GM21367 (cell line): Measurements from ENCODE around the gene CHMP4B.

Source experiments
- ATAC-seq: cut with Tn5 transposase; IDR thresholded peaks from one replicate; pipeline ENCODE4 v1.9.1; 2021; ENCODE audit not compliant: unreplicated experiment

CHMP4B gene

DNA sequence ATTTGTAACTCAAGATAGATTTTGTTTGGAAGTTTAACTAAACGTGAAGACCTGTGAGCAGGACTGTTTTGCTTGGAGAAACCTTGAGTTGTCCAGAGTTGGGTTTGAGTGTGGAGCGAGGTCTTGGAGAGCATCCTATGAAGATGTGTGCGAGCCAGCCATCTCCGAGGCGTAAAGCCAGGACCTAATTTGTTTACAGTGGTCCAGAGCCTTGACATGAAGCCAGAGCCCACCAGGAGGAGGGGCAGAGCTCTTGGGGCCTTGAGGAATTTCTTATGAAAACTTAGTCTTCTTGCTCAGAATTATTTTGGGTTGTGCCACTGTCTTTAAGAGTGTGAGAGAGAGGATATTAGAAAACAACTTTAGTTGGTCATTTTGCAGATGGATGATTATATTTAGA lies 6.3 kb downstream of the CHMP4B start:
- ATAC-seq, result no peak

DNA sequence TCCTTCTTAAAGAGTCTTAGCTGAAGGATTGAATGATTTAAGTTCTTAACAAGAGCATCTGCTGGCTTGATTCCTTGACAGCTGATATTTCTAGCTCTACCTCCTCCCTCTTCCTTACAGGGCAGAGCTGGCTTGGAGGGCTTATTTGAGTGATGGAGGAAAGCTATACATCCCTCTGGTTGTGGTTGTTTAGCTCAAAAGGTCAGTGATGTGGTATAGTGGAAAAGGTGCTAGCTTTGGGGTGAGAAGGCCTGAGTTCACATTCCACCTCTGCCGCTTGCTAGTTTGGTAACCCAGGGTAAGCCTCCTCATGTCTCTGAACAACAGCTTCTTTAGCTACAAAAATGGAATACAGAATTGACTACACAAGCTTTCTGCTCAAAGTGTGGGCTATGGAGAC lies 8.3 kb downstream of the CHMP4B start:
- no peak for ATAC-seq

DNA sequence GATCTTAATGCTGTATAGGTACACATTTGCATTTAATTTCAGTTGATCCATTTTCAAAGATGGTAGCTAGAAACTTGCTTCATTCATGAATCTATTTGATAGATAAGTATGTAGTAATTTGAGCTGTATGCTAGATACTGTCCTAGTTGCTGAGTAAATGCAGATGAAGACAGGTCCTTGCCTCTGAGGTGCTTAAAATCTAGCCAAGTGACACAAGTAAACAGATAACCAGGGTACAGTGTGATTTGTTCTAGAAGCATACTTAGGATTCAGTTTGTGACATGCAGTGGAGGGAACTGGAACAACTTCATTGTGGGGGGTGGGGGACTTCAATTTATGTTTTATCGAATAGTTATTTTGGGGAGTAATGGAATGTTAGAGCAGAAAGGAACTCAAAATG lies 9.2 kb downstream of the CHMP4B start:
- ATAC-seq, result no peak

DNA sequence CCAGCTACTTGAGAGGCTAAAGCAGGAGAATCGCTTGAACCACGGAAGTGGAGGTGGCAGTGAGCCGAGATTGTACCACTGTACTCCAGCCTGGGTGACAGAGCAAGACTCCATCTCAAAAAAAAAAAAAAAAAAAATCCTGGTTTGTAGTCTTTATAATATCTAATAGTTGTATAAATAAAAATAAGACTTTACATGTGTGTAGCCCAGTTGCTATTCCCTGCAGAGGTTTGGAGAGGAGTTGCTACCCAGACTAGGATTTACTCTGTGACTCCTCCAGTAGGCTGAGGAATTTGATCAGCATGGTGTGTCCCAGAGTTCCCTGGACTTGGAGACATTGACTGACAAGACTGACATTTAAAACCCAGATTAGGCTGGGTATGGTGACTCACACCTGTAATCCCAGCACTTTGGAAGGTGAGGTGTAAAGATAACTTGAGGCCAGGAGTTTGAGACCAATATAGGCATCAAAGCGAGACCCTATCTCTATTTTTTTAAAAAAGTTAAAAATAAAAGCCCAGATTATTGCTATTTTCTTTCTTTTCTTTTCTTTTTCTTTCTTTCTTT lies 10.2 kb downstream of the CHMP4B start:
- no peak for ATAC-seq

DNA sequence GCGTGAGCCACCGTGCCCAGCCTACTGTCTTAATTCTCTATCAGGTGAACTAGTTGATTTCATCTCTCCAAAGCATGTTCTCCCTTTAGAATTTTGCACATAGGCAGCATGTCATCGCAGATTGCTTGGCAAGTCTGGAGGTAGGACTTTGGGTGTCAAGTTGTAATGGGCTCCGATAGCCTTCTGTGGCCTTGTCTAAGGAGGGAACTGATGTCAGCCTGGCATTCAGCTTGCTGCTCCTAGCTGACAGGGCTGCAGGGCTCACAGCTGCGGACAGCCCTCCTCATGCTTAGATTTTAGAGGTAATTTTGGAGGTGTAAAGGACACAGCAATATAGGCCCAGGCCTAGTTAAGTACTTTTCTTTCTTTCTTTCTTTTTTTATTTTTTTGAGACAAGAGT lies 11.3 kb downstream of the CHMP4B start:
- no peak for ATAC-seq

DNA sequence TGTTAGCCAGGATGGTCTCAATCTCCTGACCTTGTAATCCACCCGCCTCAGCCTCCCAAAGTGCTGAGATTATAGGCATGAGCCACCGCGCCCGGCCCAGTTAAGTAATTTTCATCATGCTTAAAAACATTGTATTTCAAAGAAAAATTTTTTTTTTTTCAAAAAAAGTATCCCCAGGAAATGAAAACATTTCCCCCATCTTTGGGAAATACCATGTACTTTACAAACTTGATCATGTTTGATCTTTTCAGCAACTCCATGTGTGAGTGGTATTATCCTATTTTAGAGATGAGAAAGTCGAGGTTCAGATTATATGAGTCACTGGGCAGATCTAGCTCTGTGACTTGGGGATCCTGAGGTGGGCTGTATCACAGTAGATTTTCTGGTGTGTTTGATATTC lies 11.8 kb downstream of the CHMP4B start:
- ATAC-seq, result no peak

DNA sequence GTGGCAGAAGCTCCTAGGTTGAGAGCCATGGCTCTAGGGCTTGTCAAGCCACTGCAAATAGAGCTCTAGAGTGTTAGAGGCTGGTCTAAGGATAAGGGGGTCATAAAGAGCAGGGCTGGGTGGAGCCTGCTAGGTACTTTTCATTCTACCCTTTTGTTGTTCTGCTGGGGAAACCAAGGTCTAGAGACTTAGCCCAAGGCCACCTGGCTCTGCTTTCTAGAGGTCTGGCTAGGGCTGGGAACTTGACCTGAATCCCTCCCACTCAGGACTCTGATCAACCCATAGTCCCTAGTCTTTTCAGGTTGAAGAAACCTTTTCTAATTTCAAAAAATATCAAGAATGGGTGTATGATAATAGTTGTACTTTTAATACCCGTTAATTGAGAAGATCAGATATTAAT lies 13.7 kb downstream of the CHMP4B start:
- ATAC-seq, result no peak

DNA sequence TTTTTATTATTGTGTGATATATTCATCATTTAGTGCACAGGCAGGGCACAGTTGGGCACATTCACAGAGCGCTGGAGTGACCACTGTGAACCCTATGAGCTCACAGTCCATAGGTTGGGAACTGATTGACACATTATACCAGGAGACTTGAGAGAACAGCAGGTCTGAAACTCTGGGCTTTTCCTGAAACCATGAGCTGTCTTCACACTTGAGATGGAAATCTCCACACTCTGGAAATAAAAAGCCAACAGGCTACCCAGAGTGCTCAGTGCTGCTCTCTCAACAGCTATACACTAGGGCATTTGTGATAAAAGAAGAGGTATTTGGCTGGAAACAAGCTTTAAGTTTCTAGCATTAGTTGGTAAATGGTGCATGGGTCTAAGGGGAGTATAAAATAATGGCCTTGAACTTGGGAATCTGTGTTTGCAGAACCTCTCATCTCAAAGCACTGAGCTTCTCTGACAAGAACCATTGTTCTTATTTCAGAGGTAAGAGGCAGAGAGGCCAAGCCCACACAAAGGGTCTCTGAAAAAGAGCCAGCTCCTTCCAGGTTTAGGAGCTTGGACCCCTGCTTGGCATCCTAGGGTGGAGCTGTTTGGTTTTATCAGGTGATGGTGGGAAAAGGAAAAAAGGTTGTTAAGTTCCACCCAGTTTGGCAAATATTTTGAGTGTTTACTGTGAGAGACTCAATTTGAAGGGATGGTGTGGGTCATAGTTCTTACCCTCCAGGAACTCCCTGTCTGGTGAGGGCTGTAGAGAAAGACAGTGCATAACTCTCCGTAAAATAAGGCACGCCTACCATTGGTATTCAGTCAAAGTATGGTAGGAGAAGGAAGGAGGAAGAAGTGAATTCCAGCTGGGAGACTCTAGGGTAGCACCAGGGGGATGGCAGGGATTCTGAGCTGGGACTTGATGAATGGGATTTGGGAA lies 14.5 kb downstream of the CHMP4B start:
- no peak for ATAC-seq

DNA sequence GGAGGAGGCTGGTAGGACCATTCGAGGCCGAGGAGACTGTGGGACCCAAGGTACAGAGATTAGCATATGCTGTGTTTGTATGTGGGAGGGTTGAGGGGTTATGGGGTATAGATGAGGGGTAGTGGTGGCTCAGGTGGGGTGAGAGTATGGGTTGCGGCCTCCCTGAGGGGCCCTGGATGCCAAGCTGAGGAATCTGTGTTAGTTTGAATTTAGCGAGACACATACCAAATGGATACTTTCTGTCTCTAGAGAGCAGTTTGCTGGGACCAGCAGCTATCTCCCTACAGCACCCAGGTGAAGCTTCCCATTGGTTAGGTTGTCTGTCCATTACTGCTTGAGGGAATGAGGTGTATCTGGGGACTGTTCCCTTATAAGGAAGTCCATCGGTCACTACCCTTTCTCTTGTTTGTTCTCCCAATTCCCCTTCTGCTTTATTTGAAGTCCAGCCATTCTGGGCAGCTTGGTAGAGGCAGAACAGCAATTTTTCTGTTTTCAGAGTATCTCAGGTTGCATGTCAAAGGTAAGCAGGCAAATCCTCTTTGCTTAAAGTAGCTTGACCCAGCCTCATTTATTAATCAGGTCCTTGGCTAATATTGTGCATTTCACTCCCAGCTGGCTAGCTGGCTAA lies 15.2 kb downstream of the CHMP4B start:
- no peak for ATAC-seq

DNA sequence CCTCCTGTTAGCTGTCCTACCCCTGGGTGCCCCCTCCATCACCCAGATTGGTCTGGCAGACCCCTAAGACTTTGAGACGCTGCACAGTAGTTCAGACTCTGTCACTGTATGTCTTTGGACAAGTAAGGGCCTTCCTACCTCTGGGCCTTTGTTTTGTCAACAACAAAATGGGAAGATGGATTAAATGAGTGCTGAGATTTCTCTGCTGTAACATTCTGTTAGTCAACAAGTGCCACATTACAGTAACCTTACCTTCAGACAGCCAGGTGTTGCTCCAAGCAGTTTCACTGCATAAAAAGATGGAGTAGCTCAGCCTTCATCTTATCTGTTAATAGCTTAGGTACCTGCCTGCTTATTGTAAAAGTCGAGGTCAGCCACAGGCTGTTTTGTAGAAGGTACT lies 16.0 kb downstream of the CHMP4B start:
- no peak for ATAC-seq

DNA sequence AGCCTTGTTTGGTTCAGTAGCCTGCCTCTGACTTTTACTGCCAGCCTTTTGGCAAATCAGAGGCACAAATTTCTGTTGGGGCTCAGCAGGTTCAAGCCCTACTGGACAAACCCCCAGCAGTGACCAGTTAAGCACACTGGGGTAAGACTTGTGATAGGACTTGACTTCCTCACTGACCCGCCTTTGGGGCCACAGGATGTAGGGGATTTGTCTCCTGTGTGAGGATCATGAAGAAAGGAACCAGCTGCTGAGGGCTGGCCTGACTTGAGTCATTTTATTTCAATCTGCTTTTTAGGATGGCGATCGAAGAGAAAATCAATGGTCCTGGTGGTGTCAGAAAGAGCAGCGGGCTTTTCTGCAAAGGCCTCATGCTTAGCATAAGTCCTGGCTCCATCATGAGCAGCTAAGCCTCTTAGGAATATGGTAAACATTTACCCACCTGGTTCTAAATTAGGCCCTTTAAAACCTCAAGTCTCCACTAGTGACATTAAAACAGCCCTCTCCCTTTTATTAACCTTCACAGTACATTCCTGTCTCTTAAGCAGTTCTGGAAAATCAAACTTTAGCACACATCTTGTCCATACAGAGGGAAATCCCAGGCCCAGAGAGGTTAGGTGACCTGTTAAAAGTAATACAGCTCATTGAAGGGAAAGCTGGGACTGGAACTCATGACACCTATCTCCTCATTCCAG lies 16.6 kb downstream of the CHMP4B start:
- ATAC-seq, result no peak

DNA sequence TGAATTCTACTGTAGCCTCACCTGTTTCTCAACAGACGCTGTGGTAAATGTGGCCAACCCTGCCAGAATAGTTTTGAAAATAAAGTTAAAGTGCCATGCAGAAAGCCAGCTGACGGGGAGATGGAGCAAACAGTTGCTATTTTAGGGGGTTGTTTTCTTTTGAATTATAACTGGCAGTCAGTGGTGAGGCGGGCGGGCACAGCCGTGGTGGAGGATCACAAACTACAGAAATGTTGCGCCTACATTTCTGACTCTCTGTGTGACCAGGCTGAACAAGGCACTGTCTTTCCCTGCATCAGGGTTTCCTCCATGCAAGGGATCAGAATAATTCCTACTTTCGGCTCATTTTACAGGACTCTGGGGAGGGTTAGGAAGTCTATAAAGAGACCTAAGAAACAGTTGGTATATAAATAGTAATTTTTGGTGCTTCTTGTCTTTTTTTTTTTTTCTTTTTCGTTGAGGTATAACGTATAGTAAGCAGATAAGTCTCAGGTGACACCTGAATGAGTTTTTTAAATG lies 17.2 kb downstream of the CHMP4B start:
- no peak for ATAC-seq

DNA sequence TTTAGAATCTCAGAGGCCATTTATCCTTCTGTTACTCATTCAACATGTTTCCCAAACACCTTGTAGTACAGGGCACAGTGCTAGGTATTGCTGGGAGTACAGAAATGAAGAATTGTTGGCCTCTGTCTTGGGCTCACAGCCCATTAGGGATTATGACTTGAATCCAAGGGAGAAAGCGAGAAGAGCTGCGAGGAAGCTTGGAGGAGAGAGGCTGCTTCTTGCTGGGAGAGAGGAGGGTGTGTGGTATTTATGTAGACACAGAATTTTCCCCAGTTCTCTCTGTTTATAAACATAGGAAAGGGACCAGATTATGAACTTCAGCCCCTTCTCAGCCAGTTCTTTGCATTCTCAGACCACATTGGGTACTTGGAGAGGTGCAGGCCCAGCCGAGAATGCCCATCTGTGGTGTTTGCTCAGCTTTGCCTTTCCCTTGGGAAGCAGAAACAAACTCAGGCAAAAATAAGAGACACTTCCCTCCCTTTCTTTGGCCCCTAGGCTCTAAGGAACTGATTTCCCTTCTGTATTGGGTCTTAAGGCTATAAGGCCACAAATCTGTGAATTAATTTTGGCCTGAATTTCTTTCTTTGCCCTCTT lies 17.9 kb downstream of the CHMP4B start:
- ATAC-seq, result no peak

DNA sequence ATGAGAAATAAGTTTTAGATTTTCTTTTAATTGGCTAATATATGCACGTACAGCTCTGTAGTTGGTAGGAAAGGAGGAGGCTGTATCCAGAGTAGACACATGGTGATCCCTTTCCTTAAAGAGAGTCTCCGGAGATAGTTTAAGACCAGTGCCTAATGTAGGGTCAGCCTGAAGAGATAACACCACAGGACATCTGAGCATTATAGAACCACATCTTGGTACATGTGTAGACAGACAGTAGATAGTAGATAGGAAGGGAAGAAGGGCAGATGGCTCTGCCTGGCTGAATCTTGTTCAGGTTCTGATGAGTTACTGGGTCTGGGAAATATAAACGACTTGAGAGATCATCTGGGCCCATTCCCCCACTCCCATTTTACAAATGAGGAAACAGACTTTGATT lies 18.5 kb downstream of the CHMP4B start:
- no peak for ATAC-seq

DNA sequence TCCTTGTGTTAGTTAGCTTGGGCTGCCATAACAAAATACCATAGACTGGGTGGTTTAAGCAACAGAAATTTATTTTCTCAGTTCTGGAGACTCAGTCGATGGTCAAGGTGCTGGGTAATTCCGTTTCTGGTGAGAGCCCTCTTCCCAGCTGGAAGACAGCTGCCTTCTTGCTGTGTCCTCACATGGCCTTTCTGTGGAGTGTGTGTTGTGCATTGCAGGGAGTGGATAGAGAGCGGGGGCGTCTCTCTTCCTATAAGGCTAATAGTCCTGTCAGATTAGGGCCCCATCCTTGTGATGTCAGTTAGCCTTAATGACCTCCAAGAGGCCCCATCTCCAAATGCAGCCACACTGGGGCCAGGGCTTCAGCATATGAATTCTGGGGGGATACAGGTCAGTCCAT lies 19.2 kb downstream of the CHMP4B start:
- no peak for ATAC-seq

DNA sequence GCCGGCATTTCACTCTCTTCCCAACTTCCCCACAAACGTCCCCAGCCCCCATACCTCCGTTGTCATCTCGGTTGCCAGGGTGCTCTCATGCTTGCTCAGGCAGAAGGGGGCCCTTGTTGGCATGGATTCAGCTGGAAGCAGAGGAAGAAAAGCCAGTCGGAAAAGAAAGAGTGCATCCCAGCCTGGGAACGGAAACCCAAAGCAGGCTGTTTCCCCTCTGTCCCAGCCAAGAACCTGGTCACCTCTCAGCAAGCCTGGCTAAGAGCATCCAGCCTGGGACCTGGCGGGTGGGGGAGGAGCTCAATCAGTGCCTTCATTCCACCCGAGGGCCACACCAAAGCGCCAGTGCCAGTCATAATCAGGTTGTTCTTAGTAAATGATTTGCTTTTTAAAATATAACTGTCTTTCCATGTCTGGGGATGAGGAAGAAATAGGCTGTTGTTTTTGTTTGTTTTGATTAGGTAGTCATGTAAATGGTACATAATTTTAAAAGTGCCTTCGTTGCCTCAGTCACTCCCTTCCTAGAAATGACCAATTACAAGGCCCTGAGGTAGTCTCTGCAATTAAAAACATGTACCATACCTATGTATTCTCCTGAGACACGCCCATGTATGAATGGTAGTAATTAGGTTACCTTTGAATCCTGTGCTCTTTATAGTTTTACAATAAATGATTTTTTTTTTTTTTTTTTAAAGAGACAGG lies 21.1 kb downstream of the CHMP4B start:
- ATAC-seq, result no peak

DNA sequence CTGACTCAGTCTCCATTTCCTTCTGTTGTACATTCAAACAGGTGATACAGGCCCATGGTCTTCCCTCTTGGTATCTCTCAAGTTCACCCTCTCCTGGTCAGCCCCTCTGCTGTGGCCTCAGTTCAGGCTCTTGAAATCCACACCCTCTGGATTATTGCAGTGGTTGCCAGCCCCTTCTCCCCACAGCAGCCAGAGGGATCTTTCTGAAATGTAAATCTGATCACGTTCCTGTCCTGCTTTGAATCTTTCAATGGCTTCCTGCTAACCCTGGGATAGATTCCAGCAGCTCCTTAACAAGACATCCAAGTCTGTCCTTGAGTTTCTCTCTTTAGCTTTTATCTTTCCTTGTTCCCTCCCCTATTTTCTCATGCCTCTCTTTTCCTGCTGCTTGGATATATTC lies 22.2 kb downstream of the CHMP4B start:
- no peak for ATAC-seq

DNA sequence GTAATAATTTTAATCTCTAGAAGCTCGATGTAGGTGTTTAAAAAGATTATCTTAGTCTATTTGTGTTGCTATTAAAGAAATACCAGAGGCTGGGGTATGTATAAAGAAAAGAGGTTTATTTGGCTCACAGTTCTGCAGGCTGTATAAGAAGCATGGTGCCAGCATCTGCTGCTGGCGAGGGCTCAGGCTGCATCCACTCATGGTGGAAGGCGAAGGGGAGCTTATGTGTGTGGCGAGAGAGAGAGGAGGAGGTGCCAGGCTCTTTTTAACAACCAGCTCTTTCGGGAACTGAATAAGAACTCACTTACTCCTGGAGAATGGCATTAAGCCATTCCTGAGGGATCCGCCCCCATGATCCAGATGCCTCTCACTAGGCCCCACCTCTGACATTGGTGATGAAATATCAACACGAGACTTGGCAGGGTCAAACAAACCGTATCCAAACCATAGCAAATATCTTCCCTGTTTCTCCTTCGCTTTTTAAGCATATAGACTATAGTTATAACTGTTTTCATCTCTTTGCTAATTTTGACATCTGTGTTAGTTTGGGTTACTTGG lies 24.5 kb downstream of the CHMP4B start:
- no peak for ATAC-seq

DNA sequence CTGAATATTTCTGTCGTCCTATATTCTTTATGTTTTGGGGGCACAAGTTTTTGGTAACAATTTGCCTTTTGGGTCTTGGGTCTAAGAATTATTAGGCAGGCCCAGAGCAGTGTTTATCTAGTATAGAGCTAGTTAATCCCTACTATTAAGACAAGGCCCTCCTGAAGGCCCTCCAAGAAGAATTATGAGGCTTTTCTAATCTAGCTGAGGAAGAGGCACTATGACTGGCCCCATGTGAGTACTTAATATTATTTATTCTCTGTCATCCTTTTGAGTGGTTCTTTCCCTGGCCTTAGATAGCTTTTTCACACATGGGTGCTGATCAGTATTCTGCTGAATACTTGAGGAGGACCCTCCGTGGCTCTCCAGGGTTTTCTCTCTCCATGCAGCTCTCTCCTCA lies 25.1 kb downstream of the CHMP4B start:
- ATAC-seq, result no peak
